ENCODE data around the gene PRMT9.

GRCh38 chr4:147651563-147651962 is 32.4 kb downstream of the PRMT9 start:
- no peak for TF ChIP-seq CTCF (IDR thresholded peaks at IDR 0.05; ENCODE audit: low read depth, low read length, poor library complexity, severe bottlenecking)
- no peak for TF ChIP-seq EZH2phosphoT487 (IDR thresholded peaks at IDR 0.05; ENCODE audit: borderline replicate concordance, low read length)
